H7 (cell line): Measurements from ENCODE around the gene GALM. TPM values are rescaled to one million over a fixed set of nuclear protein-coding genes. Genes with fewer than 3 reads are reported as not detected.
"Not testable (repeated sequence)": the region's sequence is repeated elsewhere in the genome, so short reads cannot be mapped to it uniquely, and the experiment has no call there.

Experiments
- DNase-seq: peaks from one replicate; pipeline ENCODE4 v3.0.0; 2012
- H3K27me3 ChIP-seq: 2 replicates; pipeline ENCODE4 v1.6.0; 2011; ENCODE audit warnings: mild to moderate bottlenecking, low read length; ENCODE audit not compliant: control insufficient read depth, insufficient read depth
- H3K36me3 ChIP-seq: replicated peaks from 2 replicates; pipeline ENCODE4 v1.5.1; 2011; ENCODE audit warnings: low read length; ENCODE audit not compliant: control insufficient read depth, insufficient read depth
- H3K4me3 ChIP-seq: 2 replicates; pipeline ENCODE4 v1.5.1; 2011; ENCODE audit warnings: low read depth, mild to moderate bottlenecking, control low read depth, low read length, moderate library complexity; ENCODE audit not compliant: insufficient read depth
- total RNA-seq: library from RNA; depleted of rRNA; stranded (reverse); fragments of >200 nt; shearing (Covaris generic); gene quantifications from 2 replicates; pipeline ENCODE4 v1.2.3, GENCODE V29; 2014

The GALM gene
- total RNA-seq, 1 experiment from 2014 or later: 25.9 TPM

- no peaks in the 10 kb centered on the region for H3K36me3 ChIP-seq
- H3K27me3 ChIP-seq: no peaks in the 10 kb centered on the region
- no peak for DNase-seq
These were observed 29.8 kb upstream of the GALM start for GRCh38 chr2:38636069-38636468.

GRCh38 chr2:38642373-38643017, 23.4 kb upstream of the GALM start:
- H3K36me3 ChIP-seq, DNase-seq, H3K27me3 ChIP-seq, H3K4me3 ChIP-seq: not testable (repeated sequence)

More at GRCh38 chr2:38636069-38636468, 29.8 kb upstream of the GALM start:
- no peak overlapping the region for H3K4me3 ChIP-seq

- Histone ChIP-seq H3K4me3 (no peak overlapping the region), H3K27me3 (no peaks in the 10 kb centered on the region), H3K36me3 (no peaks in the 10 kb centered on the region)
- DNase-seq: no peak
These were observed 22.8 kb upstream of the GALM start for GRCh38 chr2:38643021-38643671.

GRCh38 chr2:38643683-38644511, 22.0 kb upstream of the GALM start:
- DNase-seq, H3K4me3 ChIP-seq, H3K27me3 ChIP-seq, H3K36me3 ChIP-seq: not testable (repeated sequence)

- H3K4me3 ChIP-seq: no peak overlapping the region
- no peak for DNase-seq
- no peaks in the 10 kb centered on the region for H3K27me3 ChIP-seq
- H3K36me3 ChIP-seq: no peaks in the 10 kb centered on the region
These were observed 17.7 kb upstream of the GALM start for GRCh38 chr2:38648107-38648761.

- Histone ChIP-seq H3K4me3 (no peak overlapping the region), H3K36me3 (no peaks in the 10 kb centered on the region), H3K27me3 (no peaks in the 10 kb centered on the region)
- no peak for DNase-seq
These were observed 16.7 kb upstream of the GALM start for GRCh38 chr2:38649176-38649728.

GRCh38 chr2:38650012-38650411, 15.9 kb upstream of the GALM start:
- Histone ChIP-seq H3K36me3 (no peaks in the 10 kb centered on the region), H3K27me3 (no peaks in the 10 kb centered on the region)
- DNase-seq: no peak

GRCh38 chr2:38650717-38651116, 15.2 kb upstream of the GALM start:
- no peaks in the 10 kb centered on the region for H3K36me3 ChIP-seq
- no peak overlapping the region for H3K4me3 ChIP-seq
- no peak for DNase-seq
- H3K27me3 ChIP-seq: no peaks in the 10 kb centered on the region

More at GRCh38 chr2:38650012-38650411, 15.9 kb upstream of the GALM start:
- no peak overlapping the region for H3K4me3 ChIP-seq

GRCh38 chr2:38652431-38653273, 13.3 kb upstream of the GALM start:
- H3K36me3 ChIP-seq: no peaks in the 10 kb centered on the region
- no peak for DNase-seq
- no peak overlapping the region for H3K4me3 ChIP-seq
- no peaks in the 10 kb centered on the region for H3K27me3 ChIP-seq

GRCh38 chr2:38653380-38653714, 12.6 kb upstream of the GALM start:
- no peaks in the 10 kb centered on the region for H3K27me3 ChIP-seq
- no peaks in the 10 kb centered on the region for H3K36me3 ChIP-seq
- no peak overlapping the region for H3K4me3 ChIP-seq
- no peak for DNase-seq

- no peak for DNase-seq
- Histone ChIP-seq H3K36me3 (no peaks in the 10 kb centered on the region), H3K4me3 (no peak overlapping the region), H3K27me3 (no peaks in the 10 kb centered on the region)
These were observed 12.0 kb upstream of the GALM start for GRCh38 chr2:38653715-38654527.

GRCh38 chr2:38654528-38655381, 11.2 kb upstream of the GALM start:
- no peaks in the 10 kb centered on the region for H3K36me3 ChIP-seq
- no peaks in the 10 kb centered on the region for H3K27me3 ChIP-seq
- no peak overlapping the region for H3K4me3 ChIP-seq
- no peak for DNase-seq
